HuH-7 (cell line): ENCODE data around the gene RGS4.

Experiments used
- DNase-seq: peaks from one replicate; pipeline ENCODE4 v3.0.0; 2011; ENCODE audit warnings: low spot score

RGS4 gene

GRCh38 chr1:163069142-163069541, at the start of gene RGS4:
RGS4 (plus strand) TSS chr1:163069361; CDS start chr1:163069485, 124 bp downstream.
- no peak for DNase-seq

DNA sequence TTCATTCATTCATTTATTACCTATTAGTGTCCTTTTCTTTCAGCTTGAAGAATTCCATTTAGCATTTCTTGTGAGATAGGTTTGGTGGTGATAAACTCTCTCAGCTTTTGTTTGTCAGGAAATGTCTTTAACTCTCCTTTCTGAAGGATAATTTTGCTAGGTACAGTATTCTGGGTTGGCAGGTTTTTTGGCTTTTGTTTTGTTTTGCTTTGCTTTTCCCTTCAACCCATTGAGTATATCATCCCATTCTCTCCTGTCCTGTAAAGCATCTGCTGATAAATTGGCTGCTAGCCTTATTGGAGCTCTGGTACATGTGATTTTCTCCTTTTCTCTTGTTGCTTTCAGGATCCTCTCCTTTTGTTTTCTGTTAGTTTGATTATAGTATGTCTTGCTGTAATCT, 47.0 kb upstream of the RGS4 start:
- no peak for DNase-seq

- DNase-seq: no peak
Measured at GRCh38 chr1:163027610-163028009, 41.6 kb upstream of the RGS4 start.

GRCh38 chr1:163029901-163030300, 39.3 kb upstream of the RGS4 start:
- no peak for DNase-seq

- DNase-seq: no peak
Measured at GRCh38 chr1:163035446-163036249, 33.5 kb upstream of the RGS4 start.

GRCh38 chr1:163036671-163037070, 32.5 kb upstream of the RGS4 start:
- DNase-seq: no peak

DNA sequence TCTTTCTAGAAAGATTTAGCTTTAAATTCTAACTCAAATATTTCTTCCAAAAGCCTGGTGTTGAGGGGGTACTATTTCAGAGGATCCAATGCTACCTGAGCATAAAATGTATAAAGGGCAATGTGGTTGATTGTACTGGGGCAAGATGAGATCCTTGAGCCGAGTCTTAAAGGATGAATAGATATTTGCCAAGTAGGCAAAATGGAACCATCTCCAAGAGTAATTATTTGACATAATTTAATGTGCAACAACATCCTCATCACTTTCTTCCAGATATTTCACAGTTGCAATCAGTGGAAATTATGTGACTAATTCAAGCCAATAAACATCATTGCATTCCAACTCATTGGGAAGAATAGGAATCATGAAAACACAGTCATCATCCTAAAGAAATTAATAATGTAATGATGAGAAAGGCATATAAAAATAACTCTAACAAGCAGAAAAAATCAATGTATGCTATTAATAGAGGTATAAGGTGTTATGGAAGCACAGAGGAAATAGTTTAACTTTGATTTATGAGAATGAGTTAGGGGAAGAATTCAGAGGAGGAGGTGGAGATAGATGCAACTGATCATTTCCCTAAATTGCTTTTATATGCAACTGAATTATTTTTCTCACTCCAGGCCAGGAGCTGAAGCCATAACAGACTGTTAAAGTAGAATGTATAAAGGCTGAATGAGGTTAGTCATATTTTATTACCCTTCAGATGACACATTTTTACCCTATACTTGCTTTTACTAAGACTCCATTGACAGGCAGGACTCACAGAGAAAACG, 30.0 kb upstream of the RGS4 start:
- no peak for DNase-seq

GRCh38 chr1:163039707-163040093, 29.5 kb upstream of the RGS4 start:
- DNase-seq: no peak

- DNase-seq: no peak
Measured at GRCh38 chr1:163046071-163046470, 23.1 kb upstream of the RGS4 start.

DNA sequence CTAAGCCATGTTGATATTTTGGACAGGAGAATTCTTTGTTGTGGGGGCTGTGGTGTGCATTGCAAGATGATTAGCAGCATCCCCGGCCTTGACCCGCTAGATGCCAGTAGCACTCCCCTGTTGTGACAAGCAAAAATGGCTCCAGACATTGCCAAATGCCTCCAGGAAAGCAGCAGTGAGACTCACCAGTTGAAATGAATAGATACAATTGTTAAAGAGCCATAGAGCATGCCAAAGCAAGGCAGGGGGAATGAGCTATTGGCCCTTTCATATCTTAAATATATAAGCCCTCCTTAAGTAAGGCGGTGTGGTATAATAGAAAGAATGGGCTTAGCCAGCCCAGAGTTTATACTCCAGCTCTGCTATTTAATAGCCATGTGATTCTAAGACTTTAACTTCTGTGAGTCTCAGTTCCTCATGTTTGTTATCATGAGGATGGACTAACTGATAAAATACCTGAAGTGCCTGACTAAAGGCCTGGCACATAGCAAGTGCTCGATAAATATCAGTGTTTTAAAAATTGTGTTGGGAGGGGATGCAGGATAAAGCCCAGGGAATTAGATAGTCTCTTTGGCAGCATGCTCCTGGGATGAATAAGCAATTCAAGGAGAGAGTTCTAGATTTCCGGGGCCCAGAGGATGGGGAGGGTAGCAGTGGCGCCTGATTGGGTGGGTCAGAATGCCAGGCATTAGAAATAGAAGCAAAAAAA, 21.1 kb upstream of the RGS4 start:
- DNase-seq: no peak

DNA sequence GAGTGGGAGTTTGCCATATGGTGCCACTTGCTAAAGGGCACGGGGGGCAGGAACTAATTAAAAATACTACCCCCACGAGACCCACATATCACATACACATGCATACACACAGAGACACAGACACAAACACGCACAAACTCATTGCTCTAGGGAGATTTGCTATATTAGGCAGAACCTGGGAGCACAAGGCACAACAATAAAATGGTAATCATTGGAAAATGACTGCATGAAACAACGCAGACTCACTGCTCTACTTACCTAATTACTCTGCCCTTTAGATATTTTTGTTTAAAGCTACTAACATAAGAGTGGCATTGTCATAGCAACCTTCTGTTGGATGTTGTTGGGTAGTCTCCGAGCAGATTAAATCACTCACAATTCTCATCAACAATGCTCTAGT, 20.3 kb upstream of the RGS4 start:
- DNase-seq: no peak

DNA sequence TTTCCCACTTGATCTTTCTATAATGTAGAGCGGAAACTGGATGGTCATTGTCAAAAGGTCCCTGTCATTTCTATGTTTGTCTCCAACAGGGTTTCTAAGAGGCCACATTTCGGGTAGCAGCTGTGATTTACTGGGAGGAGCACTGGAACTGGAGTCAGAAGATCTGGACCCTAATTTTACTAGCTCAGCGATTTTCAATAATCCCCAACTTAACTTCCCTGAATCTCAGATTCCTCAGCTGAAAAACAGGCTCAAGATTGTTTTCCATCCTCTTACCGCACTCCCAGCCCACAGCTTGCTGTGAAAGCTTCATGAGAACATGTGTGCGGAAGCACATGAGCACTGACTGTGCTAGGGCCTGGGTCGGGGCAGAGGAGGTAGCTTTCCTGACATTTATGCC, 19.9 kb upstream of the RGS4 start:
- DNase-seq: no peak

GRCh38 chr1:163050496-163050895, 18.7 kb upstream of the RGS4 start:
- no peak for DNase-seq

DNA sequence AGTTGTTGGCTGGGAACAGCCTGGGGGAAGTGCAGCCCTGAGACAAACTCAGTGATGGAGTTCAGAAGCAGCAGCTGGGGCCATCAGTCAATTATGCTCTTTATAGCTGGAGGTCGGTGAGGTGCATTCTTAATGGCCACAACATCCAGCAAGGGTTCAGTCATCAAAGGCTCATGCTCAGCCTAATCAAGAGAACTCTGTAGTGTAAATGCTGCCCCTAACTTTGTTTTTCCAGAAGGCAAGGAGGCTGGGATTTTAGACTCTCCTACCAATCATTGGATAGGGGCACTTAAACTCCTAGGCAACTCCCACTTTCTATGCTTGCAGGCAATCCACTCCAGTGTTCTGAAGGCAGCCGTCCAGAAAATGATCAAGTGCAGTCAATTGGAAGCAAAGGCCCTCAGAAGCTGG, 15.0 kb upstream of the RGS4 start:
- DNase-seq: no peak

- DNase-seq: no peak
Measured at GRCh38 chr1:163055005-163055404, 14.2 kb upstream of the RGS4 start.

DNA sequence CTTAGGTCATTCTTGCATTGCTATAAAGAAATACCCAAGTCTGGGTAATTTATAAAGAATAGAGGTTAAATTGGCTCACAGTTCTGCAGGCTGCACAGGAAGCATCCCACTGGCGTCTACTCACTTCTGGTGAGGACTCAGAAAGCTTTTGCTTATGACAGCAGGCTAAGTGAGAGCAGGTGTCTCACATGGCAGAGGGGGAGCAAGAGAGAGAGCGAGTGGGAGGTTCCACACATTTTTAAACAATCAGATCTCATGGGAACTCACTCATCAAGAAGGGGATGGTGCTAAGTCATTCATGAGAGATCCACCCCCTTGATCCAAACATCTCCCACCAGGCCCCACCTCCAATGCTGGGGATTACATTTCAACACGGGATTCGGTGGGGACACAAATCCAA, 13.6 kb upstream of the RGS4 start:
- no peak for DNase-seq

GRCh38 chr1:163056831-163057230, 12.3 kb upstream of the RGS4 start:
- no peak for DNase-seq

DNA sequence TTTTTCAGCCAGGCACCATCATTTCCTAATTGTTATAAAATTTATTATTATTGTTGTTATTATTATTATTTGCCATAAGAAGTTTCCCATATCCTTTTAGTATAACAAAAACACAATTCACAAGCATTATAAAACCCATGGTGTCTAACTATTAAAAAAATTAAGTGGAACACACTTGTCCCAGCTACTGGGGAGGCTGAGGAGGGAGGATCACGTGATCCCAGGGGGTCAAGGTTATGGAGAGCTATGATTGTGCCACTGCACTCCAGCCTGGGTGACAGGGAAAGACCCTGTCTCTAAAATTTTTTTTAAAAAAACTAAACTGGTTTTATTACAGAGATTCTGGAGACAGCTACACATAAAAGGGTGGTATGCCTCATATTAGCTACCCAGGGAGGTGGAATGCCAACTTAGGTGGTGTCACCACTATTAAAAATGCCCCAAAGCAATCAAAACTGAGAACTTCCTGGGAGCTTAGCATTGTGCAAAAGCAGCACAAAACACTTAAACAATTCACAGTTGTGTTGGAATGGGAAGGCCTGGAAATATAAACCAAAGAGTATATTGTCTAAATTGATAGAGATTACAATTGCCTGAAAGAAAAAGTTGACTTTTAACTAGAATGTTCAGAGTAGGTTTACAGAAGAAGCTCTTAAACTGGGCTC, 8.7 kb upstream of the RGS4 start:
- no peak for DNase-seq

DNA sequence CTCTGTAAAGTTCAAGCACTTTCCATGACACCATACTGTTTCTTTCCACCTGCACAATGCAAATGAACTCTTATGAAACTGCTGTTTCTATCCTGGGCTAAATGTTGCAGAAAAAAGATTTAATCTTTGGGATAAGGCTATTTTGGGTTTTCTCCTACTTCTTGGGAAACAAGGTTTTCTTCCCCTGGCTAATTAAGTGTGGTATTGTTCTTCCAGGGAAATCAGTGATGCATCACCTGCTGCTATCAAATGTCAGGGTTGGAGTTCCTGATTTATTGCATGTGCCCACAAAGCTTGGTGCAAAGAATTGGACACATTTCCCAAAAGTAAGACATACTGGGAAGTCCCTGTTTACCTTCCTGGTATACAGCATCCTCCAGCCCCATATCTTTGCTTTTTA, 6.0 kb upstream of the RGS4 start:
- no peak for DNase-seq

- no peak for DNase-seq
Measured at GRCh38 chr1:163063610-163064009, 5.6 kb upstream of the RGS4 start.

DNA sequence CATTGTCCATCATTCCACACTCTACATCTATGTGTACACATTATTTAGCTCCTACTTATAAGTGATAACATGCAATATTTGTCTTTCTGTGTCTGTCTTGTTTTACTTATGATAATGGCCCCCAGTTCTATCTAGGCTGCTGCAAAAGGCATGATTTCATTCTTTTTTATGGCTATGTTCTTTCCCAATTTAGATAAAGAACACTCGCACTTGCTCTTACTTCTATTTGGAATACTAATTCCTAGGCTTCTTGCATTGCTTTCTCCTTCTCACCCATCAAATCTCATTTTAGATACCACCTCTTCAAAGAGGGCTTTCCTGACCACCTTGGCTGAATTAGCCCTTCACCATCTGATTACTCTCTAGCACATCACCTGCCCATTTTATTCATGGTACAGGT, 3.0 kb upstream of the RGS4 start:
- DNase-seq: no peak

DNA sequence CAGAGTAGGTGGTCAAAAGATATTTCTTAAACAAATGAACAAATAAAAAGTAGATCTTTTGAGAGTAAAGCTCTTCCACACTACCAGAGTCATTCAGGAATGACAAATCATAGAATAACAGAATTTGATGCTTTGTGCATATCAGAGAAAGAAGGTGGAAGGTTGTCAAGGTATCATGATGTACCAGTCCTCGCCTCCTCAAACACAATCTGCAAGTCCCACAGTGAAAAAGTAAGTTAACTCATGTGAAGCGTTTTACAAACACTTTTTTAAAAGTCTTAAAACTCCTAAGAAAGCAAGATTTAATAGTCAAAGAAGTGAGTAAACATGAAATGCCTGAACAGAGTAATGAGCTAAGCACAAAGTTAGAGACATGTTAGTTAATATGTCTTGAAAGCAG, 2.5 kb upstream of the RGS4 start:
- no peak for DNase-seq
